Measurements from ENCODE around the gene TEAD1.

GRCh38 chr11:12865863-12866595 is 191.8 kb downstream of the TEAD1 start:
- TF ChIP-seq, protein P1, sequence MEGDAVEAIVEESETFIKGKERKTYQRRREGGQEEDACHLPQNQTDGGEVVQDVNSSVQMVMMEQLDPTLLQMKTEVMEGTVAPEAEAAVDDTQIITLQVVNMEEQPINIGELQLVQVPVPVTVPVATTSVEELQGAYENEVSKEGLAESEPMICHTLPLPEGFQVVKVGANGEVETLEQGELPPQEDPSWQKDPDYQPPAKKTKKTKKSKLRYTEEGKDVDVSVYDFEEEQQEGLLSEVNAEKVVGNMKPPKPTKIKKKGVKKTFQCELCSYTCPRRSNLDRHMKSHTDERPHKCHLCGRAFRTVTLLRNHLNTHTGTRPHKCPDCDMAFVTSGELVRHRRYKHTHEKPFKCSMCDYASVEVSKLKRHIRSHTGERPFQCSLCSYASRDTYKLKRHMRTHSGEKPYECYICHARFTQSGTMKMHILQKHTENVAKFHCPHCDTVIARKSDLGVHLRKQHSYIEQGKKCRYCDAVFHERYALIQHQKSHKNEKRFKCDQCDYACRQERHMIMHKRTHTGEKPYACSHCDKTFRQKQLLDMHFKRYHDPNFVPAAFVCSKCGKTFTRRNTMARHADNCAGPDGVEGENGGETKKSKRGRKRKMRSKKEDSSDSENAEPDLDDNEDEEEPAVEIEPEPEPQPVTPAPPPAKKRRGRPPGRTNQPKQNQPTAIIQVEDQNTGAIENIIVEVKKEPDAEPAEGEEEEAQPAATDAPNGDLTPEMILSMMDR (IDR thresholded peaks at IDR 0.05; ENCODE audit: low read depth, low read length, poor library complexity, severe bottlenecking) = no peak
- TF ChIP-seq EZH2phosphoT487 (IDR thresholded peaks at IDR 0.05; ENCODE audit: borderline replicate concordance, low read length) = no peak
